Neural cell (in vitro differentiated cells): ENCODE data around the gene POU2F3. TPM values are rescaled to one million over a fixed set of nuclear protein-coding genes. Genes with fewer than 3 reads are reported as not detected.

Experiments used
- H2AFZ ChIP-seq: fragments of 200-600, 300-800 bp; sonication (generic), shearing (Covaris generic); 2 replicates; pipeline ENCODE4 v1.6.0; 2014; ENCODE audit warnings: low read depth, mild to moderate bottlenecking, antibody characterized with exemption, low read length, moderate library complexity
- H3F3A ChIP-seq: fragments of 200-600 bp; shearing (Covaris generic); 2 replicates; pipeline ENCODE4 v1.6.1; 2016; ENCODE audit warnings: mild to moderate bottlenecking, moderate library complexity, mixed read lengths, antibody characterized with exemption, low read length; ENCODE audit not compliant: insufficient read depth, poor library complexity, severe bottlenecking
- H3K27ac ChIP-seq: fragments of 200-600, 300-800 bp; sonication (generic), shearing (Covaris generic); 2 replicates; pipeline ENCODE4 v1.5.1; 2014; ENCODE audit warnings: mild to moderate bottlenecking, low read length, moderate library complexity
- H3K27me3 ChIP-seq: fragments of 300-800, 200-600 bp; sonication (generic), shearing (Covaris generic); 2 replicates; pipeline ENCODE4 v1.6.0; 2014; ENCODE audit warnings: mild to moderate bottlenecking, low read depth, low read length, moderate library complexity; ENCODE audit not compliant: insufficient read depth
- H3K36me3 ChIP-seq: fragments of 300-800, 200-600 bp; sonication (generic), shearing (Covaris generic); 2 replicates; pipeline ENCODE4 v1.5.1; 2014; ENCODE audit warnings: mild to moderate bottlenecking, antibody characterized with exemption, low read length, moderate library complexity; ENCODE audit not compliant: insufficient read depth
- H3K4me2 ChIP-seq: fragments of 300-800, 200-600 bp; sonication (generic), shearing (Covaris generic); 2 replicates; pipeline ENCODE4 v1.6.0; 2014; ENCODE audit warnings: mild to moderate bottlenecking, low read length
- H3K4me3 ChIP-seq: fragments of 300-800, 200-600 bp; sonication (generic), shearing (Covaris generic); 2 replicates; pipeline ENCODE4 v1.5.1; 2014; ENCODE audit warnings: mild to moderate bottlenecking, low read length, moderate library complexity
- H3K79me2 ChIP-seq: fragments of 200-600 bp; shearing (Covaris generic); replicated peaks from 2 replicates; pipeline ENCODE4 v1.6.0; 2014; ENCODE audit warnings: mild to moderate bottlenecking, low read length, moderate library complexity; ENCODE audit not compliant: insufficient read depth
- H3K9ac ChIP-seq: fragments of 300-800, 200-600 bp; sonication (generic), shearing (Covaris generic); 2 replicates; pipeline ENCODE4 v1.6.1; 2016; ENCODE audit warnings: mild to moderate bottlenecking, low read length, mixed read lengths
- H3K9me2 ChIP-seq: fragments of 200-600 bp; shearing (Covaris generic); 2 replicates; pipeline ENCODE4 v1.6.1; 2016; ENCODE audit warnings: mild to moderate bottlenecking, low read length, mixed read lengths; ENCODE audit not compliant: insufficient read depth
- H3K9me3 ChIP-seq: fragments of 200-600, 300-800 bp; sonication (generic), shearing (Covaris generic); 2 replicates; pipeline ENCODE4 v1.6.1; 2016; ENCODE audit warnings: mild to moderate bottlenecking, mixed run types, low read length, moderate library complexity, mixed read lengths
- H4K20me1 ChIP-seq: fragments of 200-600 bp; shearing (Covaris generic); 2 replicates; pipeline ENCODE4 v1.6.1; 2016; ENCODE audit warnings: mild to moderate bottlenecking, mixed run types; ENCODE audit not compliant: insufficient read depth
- CTCF ChIP-seq: fragments of 450-650 bp; IDR thresholded peaks from 2 replicates; pipeline ENCODE4 v1.5.1; 2014; ENCODE audit warnings: antibody characterized with exemption, mild to moderate bottlenecking, moderate library complexity; ENCODE audit not compliant: poor library complexity, severe bottlenecking
- EP300 ChIP-seq: fragments of 450-650 bp; conservative IDR thresholded peaks from 2 replicates; pipeline ENCODE4 v1.6.1; 2014; ENCODE audit warnings: antibody characterized with exemption, mild to moderate bottlenecking, moderate library complexity; ENCODE audit not compliant: poor library complexity, severe bottlenecking
- EZH2 ChIP-seq: fragments of 200-600, 300-800 bp; shearing (Covaris generic), sonication (generic); IDR thresholded peaks from 2 replicates; pipeline ENCODE4 v1.6.1; 2014; ENCODE audit warnings: antibody characterized with exemption, low read length, borderline replicate concordance, mild to moderate bottlenecking; ENCODE audit not compliant: insufficient read depth, poor library complexity, severe bottlenecking
- MXI1 ChIP-seq: fragments of 450-650 bp; conservative IDR thresholded peaks from 2 replicates; pipeline ENCODE4 v1.6.1; 2014; ENCODE audit warnings: antibody characterized with exemption, mild to moderate bottlenecking; ENCODE audit not compliant: poor library complexity, severe bottlenecking
- POLR2AphosphoS5 ChIP-seq: IDR thresholded peaks from 2 replicates; pipeline ENCODE4 v1.6.1; 2012
- RAD21 ChIP-seq: fragments of 450-650 bp; conservative IDR thresholded peaks from 2 replicates; pipeline ENCODE4 v1.6.1; 2014; ENCODE audit warnings: antibody characterized with exemption, mild to moderate bottlenecking, moderate library complexity
- REST ChIP-seq: IDR thresholded peaks from 2 replicates; pipeline ENCODE4 v1.6.1; 2012; ENCODE audit warnings: borderline replicate concordance
- SMC3 ChIP-seq: fragments of 450-650 bp; conservative IDR thresholded peaks from 2 replicates; pipeline ENCODE4 v1.6.1; 2014; ENCODE audit warnings: antibody characterized with exemption, mild to moderate bottlenecking, moderate library complexity; ENCODE audit not compliant: poor library complexity
- TAF1 ChIP-seq: IDR thresholded peaks from 2 replicates; pipeline ENCODE4 v1.6.1; 2012; ENCODE audit warnings: low read depth
- polyA plus RNA-seq: library from polyadenylated mRNA; depleted of rRNA; stranded (reverse); fragments of >200 nt; gene quantifications from 2 replicates; pipeline ENCODE4 v1.2.3, GENCODE V29; 2014
- small RNA-seq, 3 experiments: library from RNA; depleted of rRNA; stranded (forward); fragments of <200 nt; gene quantifications; one replicate each; pipeline ENCODE3, GENCODE V24; 2012

The POU2F3 gene
- polyA plus RNA-seq, 1 donor from 2014 or later: not detected

GRCh38 chr11:120363436-120363835 lies 123.5 kb downstream of the POU2F3 start:
- Histone ChIP-seq H3K79me2 (peaks cover 18% of the 10 kb centered on the region), H4K20me1 (no peaks in the 10 kb centered on the region), H3K9me2 (no peaks in the 10 kb centered on the region), H3K36me3 (no peaks in the 10 kb centered on the region), H3K27ac (no peak overlapping the region), H3F3A (no peaks in the 10 kb centered on the region), H3K4me3 (no peak overlapping the region), H3K4me2 (no peak overlapping the region), H3K9me3 (no peaks in the 10 kb centered on the region), H3K27me3 (no peaks in the 10 kb centered on the region), H2AFZ (no peak overlapping the region), H3K9ac (no peak overlapping the region)
- no peak for TF ChIP-seq REST
- TF ChIP-seq RAD21: no peak
- TF ChIP-seq MXI1: no peak
- TF ChIP-seq SMC3: no peak
- no peak for TF ChIP-seq EZH2
- TF ChIP-seq POLR2AphosphoS5: no peak
- TF ChIP-seq CTCF: no peak
- TF ChIP-seq EP300: no peak
- TF ChIP-seq TAF1: no peak

- no peak overlapping the region for H3K4me3 ChIP-seq
- no peak overlapping the region for H3K27ac ChIP-seq
- no peaks in the 10 kb centered on the region for H3K27me3 ChIP-seq
- H3K79me2 ChIP-seq: peaks cover 23% of the 10 kb centered on the region
- no peaks in the 10 kb centered on the region for H4K20me1 ChIP-seq
- no peak overlapping the region for H2AFZ ChIP-seq
- peak; percentile 69 for TF ChIP-seq EP300
- peak; percentile 23 for TF ChIP-seq POLR2AphosphoS5
- no peak for TF ChIP-seq EZH2
- no peaks in the 10 kb centered on the region for H3K9me3 ChIP-seq
- no peaks in the 10 kb centered on the region for H3F3A ChIP-seq
- no peaks in the 10 kb centered on the region for H3K9me2 ChIP-seq
- no peak overlapping the region for H3K9ac ChIP-seq
- no peaks in the 10 kb centered on the region for H3K36me3 ChIP-seq
- H3K4me2 ChIP-seq: no peak overlapping the region
Observed at GRCh38 chr11:120365512-120365911, 125.6 kb downstream of the POU2F3 start.

Small RNA genes within 50 kb of the gene (small RNA-seq; reads per million reads assigned to genes)
- gene RF00100: 603 to 2,584 (median 681) reads per million in 3 experiments

Other genes starting within 250 kb of the POU2F3 start
- 0.56 and 0.82 TPM in 2 replicates for gene TRIM29, start 102.0 kb upstream of the POU2F3 start, polyA plus RNA-seq
- 0.14 and 0.97 TPM in 2 replicates for gene OAF, start 29.1 kb upstream of the POU2F3 start, polyA plus RNA-seq
- gene TLCD5, start 85.2 kb downstream of the POU2F3 start, polyA plus RNA-seq: 23.4 and 31.1 TPM in 2 replicates
- 93.4 and 95.9 TPM in 2 replicates for gene ARHGEF12, start 96.3 kb downstream of the POU2F3 start, polyA plus RNA-seq